ENCODE results near the gene HIGD1C.
"Not testable (repeated sequence)": the region's sequence is repeated elsewhere in the genome, so short reads cannot be mapped to it uniquely, and the experiment has no call there.

HIGD1C gene

DNA sequence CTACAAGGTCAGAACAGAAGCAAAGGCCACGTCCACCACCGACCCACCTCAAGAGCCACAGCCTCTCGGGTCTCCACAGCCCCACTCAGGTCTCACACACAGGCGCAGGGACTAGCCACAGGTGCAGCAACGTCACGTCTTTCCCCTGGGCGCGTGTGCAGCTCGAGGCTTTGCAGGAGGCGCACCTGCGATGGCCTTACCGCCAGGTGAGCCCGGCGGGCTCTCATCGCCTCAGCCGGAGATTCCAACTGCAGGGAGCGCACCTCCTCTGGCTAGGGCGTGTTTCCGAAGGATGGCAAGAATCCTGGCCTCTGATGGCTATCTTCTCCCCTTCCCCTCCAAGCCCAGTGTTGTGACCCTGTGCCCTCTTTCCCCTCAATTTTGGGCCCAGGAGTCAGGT is at the start of gene HIGD1C:
TSS of gene HIGD1C (plus strand) at position 35 of the 400 bp plus-strand sequence. CDS start 1,455 bp downstream, outside the sequence.
- no peak for DNase-seq

DNA sequence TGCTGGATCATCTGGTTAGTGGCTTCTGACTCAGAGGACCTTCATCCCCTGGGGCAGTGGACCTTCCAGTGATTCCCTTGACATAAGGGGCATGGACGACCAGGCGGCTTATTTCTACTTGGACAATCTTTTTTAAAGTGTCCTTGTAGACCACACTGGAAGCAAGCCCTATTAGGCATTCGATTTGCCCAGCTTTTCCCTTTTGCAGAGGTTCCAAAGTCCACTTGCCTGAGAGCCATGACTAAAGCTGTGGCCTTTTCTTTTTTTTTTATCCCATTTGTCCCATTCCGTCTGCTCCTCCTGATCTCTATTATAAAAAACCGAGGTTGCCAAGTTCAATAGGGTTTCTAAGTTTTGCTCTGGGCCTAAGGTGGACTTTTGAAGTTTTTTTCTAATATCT is 43.9 kb upstream of the HIGD1C start:
- DNase-seq: not testable (repeated sequence)

DNA sequence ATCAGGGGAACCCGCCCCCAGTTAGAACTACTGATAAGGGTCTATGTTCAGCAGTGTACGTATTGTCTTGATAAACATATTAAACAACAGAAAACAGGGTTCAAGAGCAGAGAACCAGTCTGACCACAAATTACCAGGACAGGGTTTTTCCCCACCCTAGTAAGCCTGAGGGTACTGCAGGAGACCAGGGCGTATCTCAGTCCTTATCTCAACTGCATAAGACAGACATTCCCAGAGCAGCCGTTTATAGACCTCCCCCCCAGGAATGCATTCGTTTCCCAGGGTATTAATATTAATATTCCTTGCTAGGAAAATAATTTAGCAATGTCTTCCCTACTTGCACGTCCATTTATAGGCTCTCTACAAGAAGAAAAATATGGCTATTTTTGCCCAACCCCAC is 40.0 kb upstream of the HIGD1C start:
- DNase-seq: not testable (repeated sequence)

DNA sequence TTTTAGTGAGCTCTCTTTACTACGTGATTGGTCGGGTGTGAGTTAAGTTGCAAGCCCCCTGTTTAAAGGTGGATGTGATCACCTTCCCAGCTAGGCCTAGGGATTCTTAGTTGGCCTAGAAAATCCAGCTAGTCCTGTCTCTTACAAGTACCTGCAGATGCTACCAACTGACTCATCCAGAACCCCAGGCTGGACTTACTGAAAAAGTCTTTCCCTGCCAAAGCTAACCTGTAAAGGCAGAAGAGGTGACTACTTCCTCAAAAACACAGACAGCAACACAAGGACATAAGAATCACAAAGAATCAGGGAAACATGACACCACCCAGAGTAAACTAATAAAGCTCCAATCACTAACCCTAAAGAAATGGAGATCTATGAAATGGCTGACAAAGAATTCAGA is 39.1 kb upstream of the HIGD1C start:
- DNase-seq: no peak

DNA sequence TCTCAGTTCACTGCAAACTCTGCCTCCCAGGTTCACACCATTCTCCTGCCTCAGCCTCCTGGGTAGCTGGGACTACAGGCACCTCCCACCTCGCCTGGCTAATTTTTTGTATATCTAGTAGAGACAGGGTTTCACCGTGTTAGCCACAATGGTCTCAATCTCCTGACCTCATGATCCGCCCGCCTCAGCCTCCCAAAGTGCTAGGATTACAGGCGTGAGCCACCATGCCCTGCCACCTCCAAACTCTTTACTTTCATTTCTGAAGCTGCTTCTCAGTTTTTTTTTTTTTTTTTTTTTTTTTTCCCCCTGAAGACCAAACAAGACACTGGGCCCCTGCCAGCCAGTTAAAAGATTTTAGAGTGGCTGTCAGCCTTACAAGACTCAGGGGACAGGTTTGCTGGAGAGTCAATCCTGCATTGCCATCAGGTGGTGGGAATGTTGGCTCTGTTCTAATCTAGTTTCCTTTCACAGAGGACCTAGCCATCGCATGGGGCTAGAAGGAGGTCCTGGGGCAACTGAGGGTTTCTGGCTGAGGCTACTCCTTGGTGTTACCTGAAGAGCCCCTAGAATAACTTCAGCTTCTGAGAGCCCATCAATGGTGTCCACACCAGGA is 37.4 kb upstream of the HIGD1C start:
- DNase-seq: no peak

DNA sequence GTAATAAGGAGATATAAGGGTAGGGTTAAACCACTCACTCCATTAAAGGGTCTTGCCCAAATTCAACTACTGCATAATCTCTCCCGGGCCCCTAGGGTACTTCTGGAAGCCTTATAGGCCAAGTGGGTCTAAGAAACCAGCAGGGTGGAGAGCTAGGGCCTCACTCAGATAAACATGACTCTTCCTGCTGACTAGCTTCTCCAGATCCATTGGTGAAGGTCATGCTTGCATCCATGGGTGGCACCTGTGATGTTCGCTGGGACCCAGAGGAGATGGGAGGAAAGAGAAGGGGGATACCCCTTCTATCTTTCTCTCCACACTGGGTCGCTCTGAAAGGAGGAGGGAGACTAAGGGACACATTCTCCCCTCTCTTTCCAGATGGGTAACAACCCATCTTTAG is 36.1 kb upstream of the HIGD1C start:
- DNase-seq: no peak

DNA sequence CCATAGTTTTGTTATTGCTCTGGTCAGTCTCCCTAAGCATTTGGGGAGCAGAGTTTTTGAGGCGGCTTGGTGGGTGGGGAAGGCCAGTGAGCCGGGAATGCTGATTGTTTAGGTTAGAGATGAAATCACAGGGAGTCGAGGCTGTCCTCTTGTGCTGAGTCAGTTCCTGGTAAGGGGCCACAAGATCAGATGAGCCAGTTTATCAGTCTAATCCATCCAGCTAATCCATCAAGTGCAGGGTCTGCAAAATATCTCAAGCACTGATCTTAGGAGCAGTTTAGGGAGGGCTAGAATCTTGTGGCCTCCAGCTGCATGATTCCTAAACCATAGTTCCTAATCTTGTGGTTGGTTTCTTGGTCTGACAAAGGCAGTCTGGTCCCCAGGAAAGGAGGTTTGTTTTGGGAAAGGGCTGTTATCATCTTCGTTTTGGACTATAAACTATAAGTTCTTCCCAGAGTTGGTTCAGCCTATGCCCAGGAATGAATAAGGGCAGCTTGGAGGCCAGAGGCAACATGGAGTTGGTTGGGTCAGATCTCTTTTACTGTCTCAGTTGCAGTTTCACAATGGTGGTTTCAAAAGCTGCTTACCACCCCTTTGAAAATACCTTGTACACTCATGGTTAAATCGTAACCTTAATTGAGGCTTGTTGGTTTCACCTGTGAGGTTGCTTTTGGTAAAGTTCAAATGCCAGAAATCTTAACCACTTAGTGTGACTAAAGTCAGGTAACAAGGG is 33.6 kb upstream of the HIGD1C start:
- DNase-seq: no peak

DNA sequence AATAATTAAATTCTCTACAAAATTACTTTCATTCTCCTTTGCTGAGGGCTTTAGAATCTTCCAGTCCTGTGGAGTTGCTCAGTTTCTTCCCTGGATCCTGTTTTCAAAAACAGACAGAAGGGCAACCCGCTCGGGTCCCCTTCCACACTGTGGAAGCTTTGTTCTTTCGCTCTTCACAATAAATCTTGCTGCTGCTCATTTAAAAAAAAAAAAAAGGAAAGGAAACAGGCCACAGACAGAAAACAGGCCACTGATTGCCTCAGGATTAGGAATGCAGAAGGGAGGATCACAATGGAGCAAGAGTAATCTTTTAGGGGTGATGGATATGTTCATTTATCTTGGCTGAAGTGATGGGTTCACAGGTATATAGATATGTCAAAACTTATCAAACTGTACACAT is 29.5 kb upstream of the HIGD1C start:
- DNase-seq: no peak

DNA sequence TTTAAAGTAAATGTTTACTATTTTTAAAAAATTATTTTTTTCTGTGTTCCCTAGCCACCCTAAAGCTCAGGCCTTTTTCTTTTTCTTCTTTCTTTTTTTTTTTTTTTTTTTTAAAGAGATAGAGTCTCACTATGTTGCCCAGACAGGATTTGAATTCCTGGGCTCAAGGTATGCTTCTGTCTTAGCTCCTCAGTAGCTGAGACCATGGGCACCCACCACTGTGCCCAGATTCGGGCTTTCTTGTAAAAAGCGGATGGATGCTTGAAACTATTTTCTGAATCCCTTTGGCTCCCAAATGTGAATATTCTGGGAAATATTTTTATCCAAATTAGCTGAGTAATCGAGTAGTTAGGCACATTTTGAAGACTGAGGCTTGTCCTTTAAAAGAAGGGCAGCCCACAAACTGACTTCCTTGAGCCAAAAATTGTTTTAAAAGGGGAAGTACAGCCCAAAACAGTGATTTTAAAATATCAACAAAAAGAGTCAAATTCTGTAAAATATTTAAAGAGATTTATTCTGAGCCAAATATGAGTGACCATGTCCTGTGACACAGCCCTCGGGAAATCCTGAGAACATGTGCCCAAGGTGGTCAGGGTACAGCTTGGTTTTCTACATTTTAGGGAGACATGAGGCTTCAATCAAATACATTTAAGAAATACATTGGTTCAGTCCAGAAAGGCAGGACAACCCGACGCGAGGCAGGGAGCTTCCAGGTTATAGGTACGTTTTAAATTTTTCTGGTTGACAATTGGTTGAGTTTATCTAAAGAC is 28.8 kb upstream of the HIGD1C start:
- DNase-seq: no peak

DNA sequence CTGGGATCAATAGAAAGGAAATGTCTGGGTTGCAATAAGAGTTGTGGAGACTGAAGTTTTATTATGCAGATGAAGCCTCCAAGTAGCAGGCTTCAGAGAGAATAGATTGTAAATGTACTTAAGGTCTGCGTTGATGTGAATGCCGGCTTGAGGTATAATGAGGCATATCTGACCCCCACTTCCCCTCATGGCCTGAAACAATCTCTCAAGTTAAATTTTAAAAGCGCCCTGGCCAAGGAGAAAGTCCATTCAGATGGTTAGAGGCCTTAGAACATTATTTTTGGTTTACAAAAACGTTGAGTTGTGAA is 28.3 kb upstream of the HIGD1C start:
- peak in 1 of 2 experiments; percentile 52 for DNase-seq

DNA sequence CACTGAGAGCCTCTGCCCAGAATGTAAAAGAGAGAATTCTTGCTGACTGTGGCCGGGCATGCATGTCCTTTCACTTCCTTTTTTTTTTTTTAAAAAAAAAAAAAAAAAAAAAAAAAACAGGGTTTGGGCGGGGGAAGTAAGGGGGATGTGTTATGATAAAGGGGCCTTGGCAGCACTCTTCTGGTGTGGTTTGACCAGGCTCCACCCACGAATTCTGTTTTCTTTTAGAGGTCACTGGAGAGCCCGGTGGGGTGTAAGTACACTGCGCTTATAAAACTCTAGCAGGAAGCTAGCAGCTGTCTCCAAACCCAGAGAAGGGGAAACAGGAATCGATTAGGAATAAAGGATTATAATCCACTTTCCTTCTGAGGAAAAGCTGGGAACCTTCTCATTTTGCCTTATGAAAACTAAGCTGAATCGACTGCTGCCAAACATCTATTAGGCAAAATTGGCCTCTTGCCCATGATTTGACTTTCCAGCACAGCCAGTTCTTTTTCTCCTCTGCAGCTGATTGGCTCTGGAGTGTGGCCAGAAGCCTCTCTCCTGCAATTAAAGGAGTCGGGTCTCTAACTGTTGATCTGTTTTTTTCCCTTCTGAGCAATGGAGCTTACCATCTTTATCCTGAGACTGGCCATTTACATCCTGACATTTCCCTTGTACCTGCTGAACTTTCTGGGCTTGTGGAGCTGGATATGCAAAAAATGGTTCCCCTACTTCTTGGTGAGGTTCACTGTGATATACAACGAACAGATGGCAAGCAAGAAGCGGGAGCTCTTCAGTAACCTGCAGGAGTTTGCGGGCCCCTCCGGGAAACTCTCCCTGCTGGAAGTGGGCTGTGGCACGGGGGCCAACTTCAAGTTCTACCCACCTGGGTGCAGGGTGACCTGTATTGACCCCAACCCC is 27.7 kb upstream of the HIGD1C start:
- DNase-seq: peak; percentile 71 to 73

DNA sequence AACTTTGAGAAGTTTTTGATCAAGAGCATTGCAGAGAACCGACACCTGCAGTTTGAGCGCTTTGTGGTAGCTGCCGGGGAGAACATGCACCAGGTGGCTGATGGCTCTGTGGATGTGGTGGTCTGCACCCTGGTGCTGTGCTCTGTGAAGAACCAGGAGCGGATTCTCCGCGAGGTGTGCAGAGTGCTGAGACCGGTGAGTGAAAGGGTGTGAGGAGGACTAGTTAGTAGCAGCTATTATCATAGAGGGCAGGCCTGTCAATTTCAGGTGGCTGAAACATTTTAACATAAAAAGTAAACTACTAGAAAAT is 27.0 kb upstream of the HIGD1C start:
- no peak for DNase-seq

DNA sequence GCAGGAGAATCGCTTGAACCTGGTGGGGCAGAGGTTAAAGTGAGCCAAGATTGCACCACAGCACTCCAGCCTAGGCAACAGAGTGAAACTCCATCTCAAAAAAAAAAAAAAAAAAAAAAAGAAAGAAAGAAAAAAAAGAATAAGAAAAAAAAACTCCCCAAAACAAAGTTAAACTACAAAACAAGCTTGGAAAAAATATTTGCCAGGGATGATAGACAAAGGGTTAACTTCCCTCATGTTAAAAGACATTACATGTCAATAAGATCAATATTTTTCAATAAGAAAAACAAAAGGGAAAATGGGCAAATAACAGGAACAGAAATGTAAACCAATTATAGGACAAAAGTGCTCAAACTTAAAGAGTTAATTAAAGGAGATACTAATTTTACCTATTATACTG is 26.4 kb upstream of the HIGD1C start:
- no peak for DNase-seq

DNA sequence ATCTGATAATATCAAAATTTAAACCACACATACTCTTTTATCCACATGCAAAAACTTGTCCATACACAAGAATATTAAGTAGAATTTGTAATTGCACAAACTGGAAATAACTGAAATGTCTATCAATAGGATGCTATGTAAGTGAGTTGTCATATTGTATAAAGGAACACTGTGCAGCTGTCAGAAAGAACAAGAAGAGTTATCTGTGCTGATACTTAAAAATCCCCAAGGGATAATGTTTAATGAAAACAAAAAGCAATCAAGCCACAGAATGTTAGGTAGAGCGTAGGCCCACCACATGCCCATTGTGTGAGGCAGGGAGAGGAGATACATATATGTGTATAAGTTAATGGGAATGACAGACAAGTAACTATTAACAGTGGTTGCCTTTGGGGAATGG is 25.9 kb upstream of the HIGD1C start:
- no peak for DNase-seq

DNA sequence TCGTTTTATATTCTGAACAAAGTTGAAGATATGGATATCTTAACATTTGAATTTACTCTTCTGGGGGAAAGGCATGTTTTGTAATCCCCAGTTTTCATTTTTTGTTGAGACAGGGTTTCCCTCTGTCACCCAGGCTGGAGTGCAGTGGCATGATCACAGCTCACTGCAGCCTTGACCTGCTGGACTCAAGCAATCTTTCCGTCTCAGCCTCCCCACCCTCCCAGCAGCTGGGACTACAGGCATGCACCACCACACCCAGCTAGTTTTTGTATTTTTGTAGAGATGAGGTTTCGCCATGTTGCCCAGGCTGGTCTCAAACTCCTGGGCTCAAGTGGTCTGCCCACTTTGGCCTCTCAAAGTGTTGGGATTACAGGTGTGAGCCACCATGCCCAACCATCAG is 25.4 kb upstream of the HIGD1C start:
- not testable (repeated sequence) for DNase-seq

DNA sequence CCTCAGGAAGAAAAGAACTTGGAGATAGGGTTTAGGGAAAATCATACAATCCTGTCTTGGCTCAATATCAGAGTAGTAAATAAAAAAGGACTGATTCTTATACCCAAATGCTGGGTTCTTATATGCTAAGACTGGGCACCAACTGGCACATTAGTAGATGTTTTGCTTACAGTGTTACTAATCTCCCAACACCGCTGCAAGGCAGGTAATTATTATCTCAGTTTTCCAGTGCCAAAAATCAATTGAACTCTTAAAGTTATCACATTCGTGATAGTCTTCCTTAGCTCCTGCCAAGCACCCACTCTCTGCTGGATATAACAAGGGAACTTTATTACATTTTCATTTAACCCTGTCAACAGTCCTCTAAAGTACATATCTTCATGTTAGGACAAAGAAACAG is 25.0 kb upstream of the HIGD1C start:
- no peak for DNase-seq

DNA sequence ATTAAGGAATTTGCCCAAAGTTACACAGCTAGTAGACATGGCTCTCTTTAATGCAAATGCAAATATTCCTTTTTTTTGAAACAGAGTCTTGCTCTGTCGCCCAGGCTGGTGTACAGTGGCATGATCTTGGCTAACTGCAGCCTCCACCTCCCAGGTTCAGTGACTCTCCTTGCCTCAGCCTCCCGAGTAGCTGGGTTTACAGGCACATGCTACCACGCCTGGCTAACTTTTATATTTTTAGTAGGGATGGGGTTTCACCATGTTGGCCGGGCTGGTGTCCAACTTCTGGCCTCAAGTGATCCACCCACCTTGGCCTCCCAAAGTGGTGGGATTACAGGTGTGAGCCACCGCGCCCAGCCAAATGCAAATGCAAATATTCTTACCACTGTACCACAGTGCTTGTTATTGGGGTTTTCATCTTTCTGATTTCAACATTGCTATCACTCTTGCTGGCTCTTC is 24.5 kb upstream of the HIGD1C start:
- DNase-seq: no peak

DNA sequence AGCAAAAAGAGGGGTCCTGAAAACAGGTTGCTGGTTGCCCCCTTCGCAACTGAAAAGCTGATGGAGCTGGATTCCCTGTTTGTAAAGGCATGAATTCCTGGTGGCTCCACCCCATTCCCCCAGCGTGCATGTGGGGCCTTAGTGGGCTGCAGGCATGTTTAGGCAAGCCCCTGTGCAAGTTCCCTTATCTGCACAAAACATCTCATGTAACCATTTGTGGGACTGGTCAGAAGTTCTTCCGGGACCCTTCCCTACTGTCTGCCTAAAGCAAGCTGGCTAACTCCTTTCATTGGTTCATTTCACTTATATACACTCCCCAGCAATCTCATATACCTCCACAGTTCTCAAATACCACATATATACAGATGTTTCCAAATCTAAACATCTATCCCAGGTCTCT is 24.0 kb upstream of the HIGD1C start:
- no peak for DNase-seq

DNA sequence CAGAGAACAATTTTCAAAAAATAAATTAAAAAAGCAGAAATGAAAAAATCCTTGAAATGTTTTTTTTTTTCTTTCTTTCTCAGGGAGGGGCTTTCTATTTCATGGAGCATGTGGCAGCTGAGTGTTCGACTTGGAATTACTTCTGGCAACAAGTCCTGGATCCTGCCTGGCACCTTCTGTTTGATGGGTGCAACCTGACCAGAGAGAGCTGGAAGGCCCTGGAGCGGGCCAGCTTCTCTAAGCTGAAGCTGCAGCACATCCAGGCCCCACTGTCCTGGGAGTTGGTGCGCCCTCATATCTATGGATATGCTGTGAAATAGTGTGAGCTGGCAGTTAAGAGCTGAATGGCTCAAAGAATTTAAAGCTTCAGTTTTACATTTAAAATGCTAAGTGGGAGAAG is 22.5 kb upstream of the HIGD1C start:
- no peak for DNase-seq

DNA sequence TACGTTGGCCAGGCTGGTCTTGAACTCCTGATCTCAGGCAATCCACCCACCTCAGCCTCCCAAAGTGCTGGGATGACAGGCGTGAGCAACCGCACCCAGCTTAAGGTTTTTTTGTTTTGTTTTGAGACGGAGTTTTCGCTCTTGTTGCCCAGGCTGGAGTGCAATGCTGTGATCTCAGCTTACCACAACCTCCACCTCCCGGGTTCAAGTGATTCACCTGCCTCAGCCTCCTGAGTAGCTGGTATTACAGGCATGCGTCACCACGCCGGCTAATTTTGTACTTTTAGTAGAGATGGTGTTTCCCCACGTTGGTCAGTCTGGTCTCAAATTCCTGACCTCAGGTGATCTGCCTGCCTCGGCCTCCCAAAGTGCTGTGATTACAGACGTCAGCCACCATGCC is 21.9 kb upstream of the HIGD1C start:
- not testable (repeated sequence) for DNase-seq

DNA sequence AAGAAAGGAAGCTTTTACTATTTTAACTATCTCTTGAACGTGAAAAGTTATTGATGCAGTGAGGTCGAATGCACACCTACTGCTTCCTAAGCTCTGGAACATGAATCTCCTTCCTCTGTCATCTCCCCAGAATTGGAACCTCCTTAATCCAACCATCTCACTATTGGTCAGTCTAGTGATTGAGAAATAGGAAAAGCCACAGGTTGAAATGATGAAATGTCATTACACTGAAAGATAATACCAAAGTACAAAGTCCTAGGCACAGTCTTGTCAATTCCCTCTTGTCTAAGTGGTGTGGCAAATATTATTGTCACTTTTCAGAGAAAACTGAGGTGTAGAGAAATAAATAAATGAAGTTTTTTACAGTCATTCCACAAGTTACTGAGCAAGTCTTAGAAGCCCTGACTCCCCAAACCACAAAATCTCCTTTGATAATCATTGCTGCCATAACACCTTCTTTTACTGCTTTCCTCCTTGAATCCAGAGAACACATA is 19.5 kb upstream of the HIGD1C start:
- DNase-seq: peak; percentile 32 to 47

DNA sequence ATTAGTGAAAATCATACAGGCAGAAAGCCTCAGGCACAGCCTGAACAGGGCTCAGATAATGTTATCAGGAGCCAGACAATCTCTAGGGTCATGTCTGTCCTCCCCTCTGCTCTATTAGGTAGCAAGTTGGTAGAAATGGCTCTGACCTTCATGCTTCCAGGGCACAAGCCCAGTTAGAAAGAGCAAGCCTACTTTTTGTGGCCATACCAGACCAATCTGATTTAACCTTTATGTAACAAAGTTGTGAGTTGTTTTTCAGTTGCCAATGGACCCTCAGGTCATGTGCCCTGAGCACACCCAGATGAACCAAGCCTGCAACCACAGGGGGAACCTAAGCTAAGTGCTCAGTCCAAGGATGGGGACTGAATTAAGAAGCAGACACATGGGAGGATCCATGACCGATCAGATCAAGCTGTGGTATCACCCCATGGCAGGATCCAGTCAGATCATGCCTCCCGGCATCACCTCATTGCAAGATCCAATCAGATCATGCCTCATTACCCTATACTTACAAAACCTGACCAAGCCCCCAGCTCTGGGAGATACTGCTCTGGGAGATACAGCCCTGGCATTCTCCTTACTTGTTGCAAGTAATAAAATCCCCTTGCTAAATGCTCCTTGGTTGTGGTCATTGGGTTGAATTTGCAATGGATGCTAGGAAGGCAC is 18.8 kb upstream of the HIGD1C start:
- no peak for DNase-seq
